ENCODE results near the gene FLOT1.
"Not testable (repeated sequence)": the region's sequence is repeated elsewhere in the genome, so short reads cannot be mapped to it uniquely, and the experiment has no call there.

The FLOT1 gene

DNA sequence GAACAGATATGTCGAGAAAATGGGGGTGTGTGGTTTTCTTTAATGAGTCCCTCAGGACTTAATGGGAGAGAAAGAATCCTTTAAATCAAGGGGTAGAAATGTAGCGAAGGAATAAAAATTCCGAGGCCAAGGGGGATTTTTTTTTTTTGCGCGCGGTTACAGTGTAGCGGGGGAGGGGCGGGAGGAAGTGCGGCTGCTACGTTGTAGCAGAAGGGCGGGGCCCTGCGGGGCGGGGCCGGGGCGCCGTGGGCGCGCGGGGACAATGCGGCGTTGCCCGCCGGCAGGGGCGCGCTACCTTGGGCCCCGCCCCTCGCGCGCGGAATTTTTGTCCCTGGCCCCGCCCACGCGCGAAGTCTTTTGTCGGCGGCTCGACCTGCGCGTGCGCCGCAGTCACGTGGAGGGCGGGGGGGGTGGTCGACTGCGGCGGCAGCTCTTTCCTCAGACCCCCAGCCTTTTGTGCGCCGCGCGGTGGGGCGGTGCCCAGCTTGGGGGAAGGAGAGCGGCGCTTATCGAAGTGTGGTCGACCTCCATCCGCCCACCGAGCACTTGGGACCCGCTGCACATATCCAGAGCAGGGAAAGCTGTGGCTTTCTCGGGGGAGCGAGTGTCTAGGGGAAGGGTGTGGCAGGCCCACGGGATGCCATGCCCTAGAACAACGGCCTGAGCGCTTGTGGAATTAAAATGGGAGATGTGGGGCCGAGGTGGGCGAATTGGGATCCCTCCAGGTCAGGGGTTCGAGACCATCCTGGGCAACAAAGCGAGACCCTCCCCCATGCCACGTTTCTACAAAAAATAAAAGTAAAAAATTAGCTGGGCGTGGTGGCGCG, 21.1 kb downstream of the FLOT1 start:
- peak; percentile 96 to 97 for DNase-seq

DNA sequence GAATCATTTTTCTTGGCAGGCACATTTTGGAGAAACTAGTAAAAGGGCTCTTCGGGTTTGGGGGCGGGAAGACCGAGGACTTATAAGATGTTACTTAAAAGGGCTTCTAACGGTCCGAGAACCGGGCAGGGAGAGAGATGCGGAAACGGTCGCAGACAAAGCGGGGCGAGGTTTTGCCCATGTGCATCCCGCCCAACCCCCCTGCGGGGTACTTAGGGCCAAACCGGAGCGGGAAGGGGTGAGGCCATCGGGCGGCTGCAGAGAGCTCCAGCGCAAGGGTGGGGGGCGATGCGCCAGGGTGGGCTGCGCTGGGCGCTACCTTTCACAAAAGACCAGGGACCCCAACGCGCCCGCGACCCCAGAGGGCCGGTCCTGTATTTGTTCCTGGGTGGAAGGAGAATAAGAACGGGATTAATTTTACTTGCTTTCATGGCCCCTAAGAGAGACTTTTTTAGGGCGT, 21.7 kb downstream of the FLOT1 start:
- DNase-seq, result peak; percentile 82 to 83

DNA sequence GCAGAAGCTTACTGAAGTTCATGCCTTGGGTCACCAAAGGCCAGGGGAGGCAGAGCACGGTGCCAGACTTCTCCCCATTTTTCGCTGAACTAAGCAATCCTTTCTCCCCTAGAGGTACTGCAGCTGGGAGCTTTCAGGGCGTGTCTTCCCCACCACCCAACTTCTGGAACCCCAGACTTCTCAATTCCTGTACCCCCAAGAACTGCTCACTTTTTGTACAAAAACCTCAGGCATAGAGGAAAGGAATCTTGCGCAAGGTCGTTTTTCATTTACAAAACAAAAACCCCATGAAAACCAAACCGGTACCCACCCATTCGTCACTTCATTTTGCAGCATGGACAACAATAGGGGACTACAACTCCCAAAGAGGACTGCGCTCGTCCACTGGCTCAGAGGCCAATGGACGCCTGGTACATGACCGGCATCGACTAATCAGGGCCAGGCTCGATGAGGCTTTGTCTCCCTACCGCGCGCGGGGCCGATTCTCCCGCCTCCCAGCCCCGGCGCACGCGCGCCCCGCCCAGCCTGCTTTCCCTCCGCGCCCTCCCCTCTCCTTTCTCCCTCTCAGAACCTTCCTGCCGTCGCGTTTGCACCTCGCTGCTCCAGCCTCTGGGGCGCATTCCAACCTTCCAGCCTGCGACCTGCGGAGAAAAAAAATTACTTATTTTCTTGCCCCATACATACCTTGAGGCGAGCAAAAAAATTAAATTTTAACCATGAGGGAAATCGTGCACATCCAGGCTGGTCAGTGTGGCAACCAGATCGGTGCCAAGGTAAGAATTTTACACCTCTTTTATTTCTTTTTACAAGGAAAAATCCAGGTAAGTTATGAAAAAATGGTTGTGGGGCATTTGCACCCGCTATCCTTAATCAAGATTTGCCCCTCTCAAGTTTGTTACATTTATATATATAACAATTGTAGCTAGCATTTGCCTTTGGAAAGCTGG, 22.4 kb downstream of the FLOT1 start, which contains the start of gene TUBB:
Gene TUBB (plus strand): TSS at position 562 of the 947 bp plus-strand sequence. CDS start 155 bp downstream, at position 717.
- DNase-seq, result peak; percentile 94 to 97

DNA sequence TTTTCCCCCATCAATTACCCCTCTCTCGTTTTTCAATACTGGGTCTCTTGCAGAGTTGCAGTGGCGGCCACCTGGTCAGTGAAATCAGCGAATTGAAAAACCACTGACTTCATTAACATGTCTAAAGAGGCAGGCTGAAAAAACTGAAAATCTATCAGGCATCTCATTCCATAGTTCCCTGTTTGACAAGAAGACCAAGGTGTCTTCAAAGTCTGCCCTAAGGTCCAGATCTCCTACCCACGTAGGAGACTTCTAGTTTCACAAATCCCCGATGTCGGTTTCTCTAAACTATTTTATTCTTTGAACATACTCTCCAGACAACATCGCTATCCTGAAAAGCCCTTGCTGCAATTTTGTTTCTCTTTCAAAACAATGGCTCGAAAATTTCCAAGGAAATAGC, 23.1 kb downstream of the FLOT1 start:
- DNase-seq, result no peak

DNA sequence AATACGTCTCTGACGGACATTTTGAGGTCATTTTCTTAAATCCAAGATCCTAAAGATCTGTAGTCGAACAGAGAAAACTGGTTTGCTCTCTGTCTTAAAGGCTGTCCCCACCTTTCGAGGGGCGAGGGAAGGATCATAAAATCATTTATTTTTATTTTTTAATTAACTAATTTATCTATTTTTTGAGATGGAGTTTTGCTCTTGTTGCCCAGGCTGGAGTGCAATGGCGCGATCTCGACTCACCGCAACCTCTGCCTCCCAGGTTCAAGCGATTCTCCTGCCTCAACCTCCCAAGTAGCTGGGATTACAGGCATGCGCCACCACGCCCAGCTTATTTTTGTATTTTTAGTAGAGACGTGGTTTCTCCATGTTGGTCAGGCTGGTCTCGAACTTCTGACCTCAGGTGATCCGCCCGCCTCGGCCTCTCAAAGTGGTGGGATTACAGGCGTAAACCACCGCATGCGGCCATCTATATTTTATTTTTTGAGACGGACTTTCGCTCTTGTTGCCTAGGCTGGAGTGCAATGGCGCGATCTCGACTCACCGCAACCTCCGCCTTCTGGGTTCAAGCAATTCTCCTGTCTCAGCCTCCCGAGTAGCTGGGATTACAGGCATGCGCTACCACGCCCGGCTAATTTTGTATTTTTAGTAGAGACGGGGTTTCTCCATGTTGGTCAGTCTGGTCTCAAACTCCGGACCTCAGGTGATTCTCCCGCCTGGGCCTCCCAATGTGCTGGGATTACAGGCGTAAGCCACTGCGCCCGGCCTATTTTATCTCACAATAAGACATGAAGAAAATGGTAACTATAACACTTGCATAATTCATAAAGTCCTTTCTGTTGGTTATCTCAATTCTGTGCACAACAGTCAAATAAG, 24.4 kb downstream of the FLOT1 start:
- DNase-seq, result not testable (repeated sequence)

GRCh38 chr6:30717129-30717844, 25.2 kb downstream of the FLOT1 start, which contains the start of gene MDC1:
TSS of gene MDC1 (minus strand) at chr6:30717281. CDS start at chr6:30715175, 2,106 bp downstream.
- peak; percentile 98 to 99 for DNase-seq

DNA sequence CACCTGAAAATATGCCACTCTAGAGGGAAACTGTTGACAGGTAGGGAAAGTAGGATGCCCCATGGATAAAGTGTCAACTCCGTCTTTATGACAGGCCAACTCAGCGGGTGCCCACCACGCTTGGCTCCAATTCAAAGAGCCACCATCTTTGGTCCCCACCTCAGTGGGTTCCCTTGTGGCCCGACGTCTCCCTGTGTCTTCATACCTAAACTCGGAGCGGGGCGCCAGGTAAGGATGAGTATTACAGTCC, 25.7 kb downstream of the FLOT1 start:
- DNase-seq, result no peak

DNA sequence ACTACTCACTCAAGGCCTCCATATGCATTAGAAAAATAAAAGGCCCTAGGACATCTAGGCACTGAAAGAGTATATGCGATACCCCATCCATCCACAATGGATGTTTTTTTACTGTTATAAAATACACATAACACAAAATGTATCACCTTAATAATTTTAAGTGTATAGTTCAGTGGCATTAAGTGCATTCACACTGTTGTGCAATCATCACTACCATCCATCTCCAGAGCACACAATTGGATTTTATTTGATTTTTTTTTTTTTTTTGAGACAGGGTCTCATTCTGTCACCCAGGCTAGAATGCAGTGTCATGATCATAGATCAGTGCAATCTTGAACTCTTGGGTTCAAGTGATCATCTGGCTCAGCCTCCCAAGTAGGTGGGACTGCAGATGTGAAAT, 28.2 kb downstream of the FLOT1 start:
- DNase-seq, result no peak

DNA sequence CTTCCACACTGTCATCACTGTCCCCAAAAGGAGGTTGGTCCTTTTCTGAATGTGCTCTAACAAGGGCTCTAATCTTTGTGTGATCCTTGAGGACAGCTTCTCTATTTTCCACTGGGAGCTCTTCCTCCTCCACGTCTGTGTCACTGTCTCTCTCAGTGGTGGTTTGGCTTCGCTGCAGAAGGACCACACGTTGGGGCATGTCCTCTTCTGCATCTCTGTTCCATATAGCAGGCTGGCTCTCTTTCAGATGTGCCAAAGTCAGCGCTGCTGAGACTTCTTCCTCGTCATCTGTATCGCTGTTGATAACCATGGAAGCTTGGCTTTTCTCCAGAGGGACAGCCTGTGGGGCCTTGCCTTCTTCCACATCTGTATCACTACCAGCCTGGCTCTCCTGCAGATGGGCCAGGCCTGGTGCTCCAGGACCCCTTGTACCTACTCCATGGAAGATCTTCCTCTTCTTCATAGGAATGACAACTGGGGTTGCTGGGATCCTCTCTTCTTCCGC, 30.0 kb downstream of the FLOT1 start:
- no peak for DNase-seq

DNA sequence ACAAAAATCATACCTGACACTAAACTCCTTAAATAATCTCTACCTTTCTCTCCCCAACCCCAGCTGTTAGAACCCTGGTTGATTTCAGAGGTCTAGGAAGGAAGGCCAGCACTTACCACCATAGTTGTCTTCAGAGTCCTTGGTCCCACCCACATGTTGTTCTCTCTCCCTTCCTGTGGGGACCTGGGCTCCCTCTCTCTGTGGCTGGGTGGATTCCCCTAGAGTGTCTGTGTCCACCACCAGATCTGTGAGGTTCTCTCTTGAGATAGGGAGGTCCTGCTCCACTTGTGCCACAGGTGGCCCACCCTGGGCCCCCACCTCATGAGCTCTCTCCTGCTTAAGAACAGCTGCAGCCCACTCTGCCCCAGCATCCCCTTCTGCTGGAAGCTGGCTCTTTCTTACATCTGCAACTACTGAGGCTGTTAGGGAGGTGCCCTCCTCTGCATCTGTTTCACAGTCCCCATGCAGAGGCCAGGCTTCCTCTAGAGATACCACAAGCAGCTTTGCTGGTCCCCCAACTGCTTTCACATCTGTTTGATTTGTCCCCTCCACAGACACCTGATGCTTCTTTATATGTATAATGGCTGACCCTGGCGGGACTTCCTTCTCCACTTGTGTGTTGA, 30.6 kb downstream of the FLOT1 start:
- no peak for DNase-seq

DNA sequence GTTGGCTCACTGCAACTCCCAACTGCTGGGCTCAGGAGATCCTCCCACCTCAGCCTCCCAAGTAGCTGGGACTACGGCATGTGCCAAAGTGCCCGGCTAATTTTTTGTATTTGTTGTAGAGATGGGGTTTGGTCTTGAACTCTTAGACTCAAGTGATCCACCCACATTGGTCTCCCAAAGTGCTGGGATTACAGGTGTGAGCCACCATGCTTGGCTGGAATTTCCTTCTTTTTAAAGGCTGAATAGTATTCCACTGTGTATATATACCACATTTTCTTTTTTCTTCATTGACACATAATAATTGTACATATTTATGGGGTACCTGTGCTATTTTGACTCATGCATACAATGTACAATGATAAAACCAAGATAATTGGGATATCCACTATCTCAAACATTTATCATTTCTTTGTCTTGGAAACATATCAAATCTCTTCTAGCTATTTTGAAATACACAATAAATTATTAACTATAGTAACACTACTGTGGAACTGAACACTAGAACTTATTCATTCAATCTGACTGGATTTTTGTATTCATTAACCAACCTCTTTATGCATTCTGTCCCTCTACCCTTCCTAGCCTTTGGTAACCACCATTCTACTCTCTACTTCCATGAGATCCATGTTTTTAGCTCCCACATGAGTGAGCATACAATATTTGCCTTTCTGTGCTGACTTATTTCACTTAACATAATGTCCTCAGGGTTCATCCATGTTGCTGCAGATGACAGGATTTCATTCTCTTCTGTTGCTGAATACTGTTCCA, 33.2 kb downstream of the FLOT1 start:
- DNase-seq, result no peak

- no peak for DNase-seq
Measured at GRCh38 chr6:30707281-30707850, 35.1 kb downstream of the FLOT1 start.

DNA sequence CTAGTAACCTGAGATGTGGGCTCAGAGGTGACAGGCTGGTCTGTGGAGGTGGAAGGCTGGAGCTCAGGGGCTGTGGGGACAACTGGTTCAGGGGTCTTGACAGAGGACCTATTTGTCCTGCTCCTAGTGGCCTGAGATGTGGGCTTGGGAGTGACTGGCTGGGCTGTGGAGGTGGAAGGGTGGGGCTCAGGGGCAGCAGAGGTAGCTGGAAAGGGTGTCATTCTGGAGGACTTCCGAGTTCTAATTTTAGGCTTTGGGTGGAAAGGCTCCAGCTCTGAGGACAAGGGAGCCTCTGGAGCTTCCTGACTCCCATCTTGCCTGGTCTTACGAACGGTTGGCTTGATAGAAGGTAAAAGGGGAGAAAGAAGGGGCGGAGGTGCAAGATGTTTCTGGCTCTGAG, 36.9 kb downstream of the FLOT1 start:
- no peak for DNase-seq

DNA sequence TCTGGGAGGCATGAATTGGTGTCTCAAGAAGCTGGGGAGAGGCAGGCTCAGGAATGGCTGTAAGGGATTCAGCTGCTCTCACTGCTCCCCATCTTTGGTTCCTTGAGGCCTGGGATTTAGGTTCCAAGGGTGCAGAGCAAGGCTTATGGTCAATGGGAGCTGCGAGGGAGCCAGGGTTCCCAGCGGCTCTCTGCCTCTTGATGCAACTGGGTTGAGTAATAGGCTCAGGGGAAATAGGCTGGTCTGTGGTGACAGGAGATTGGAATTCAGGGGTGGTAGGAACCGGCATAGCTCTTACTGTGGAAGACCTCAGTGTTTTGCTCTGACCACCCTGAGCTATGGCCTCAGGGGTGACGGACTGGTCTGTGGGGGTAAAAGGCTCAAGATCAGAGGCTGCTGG, 38.7 kb downstream of the FLOT1 start:
- no peak for DNase-seq

- DNase-seq, result no peak
Measured at GRCh38 chr6:30703011-30703410, 39.5 kb downstream of the FLOT1 start.

DNA sequence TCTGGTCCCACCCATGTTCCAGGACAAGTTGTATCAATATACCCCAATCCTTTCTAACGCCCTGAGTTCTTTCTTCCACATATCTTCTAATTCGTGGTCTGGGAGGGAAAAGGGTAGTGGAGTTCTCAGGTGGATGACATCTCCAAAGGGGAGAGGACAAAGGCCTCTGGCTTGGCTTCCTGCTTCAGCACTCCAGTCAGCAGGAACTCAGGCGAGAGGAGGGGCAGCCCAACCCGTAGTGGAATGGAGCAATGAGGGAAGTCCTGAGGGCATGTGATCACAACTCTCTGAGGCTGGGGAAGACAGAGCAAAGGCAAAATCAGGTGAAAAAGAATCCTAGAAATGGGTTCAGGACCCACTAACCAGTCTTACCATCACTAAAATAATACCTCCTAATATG, 42.1 kb downstream of the FLOT1 start:
- no peak for DNase-seq

- no peak for DNase-seq
Measured at GRCh38 chr6:30696432-30696831, 46.1 kb downstream of the FLOT1 start.

GRCh38 chr6:30691208-30691847, 51.2 kb downstream of the FLOT1 start:
- DNase-seq, result no peak

GRCh38 chr6:30690403-30691207, 51.9 kb downstream of the FLOT1 start, which contains the start of gene NRM:
TSS of gene NRM (minus strand) at chr6:30690984. CDS start at chr6:30690974, 10 bp downstream.
- DNase-seq, result peak; percentile 89
